Keratinocyte (primary cell): Measurements from ENCODE around the gene MCM5. TPM values are rescaled to one million over a fixed set of nuclear protein-coding genes. Genes with fewer than 3 reads are reported as not detected.
"Not testable (repeated sequence)": the region's sequence is repeated elsewhere in the genome, so short reads cannot be mapped to it uniquely, and the experiment has no call there.

Experiments
- DNase-seq: peaks from one replicate; pipeline ENCODE4 v3.0.0-alpha.2; 2011; ENCODE audit warnings: low read depth, missing footprints, low spot score
- FAIRE-seq: peaks from 2 replicates; lab custom pipeline; 2011; peaks lifted over from hg19 to GRCh38; lab: Jason Lieb, UNC
- H2AFZ ChIP-seq: 2 replicates; pipeline ENCODE4 v1.6.0; 2012; ENCODE audit warnings: low read length, control low read depth, inconsistent platforms; ENCODE audit not compliant: control insufficient read depth
- H3K27ac ChIP-seq: 2 replicates; pipeline ENCODE4 v1.5.1; 2011; ENCODE audit warnings: low read length; ENCODE audit not compliant: control insufficient read depth, insufficient read depth
- H3K27me3 ChIP-seq: 3 replicates; pipeline ENCODE4 v1.6.0; 2011; ENCODE audit warnings: low read length; ENCODE audit not compliant: control insufficient read depth, insufficient read depth; ENCODE audit errors: extremely low read depth
- H3K36me3 ChIP-seq, 2 experiments: 2 replicates in 1 of 2; 3 replicates in 1 of 2; pipeline ENCODE4 v1.5.1; 2011; ENCODE audit warnings: low read length in 2 of 2, mild to moderate bottlenecking in 1 of 2; ENCODE audit not compliant: control insufficient read depth in 2 of 2, insufficient read depth in 2 of 2; ENCODE audit errors: extremely low read depth in 1 of 2
- H3K4me1 ChIP-seq: 3 replicates; pipeline ENCODE4 v1.5.1; 2011; ENCODE audit warnings: low read length; ENCODE audit not compliant: control insufficient read depth, insufficient read depth; ENCODE audit errors: extremely low read depth
- H3K4me2 ChIP-seq: 3 replicates; pipeline ENCODE4 v1.6.0; 2011; ENCODE audit warnings: low read depth, low read length; ENCODE audit not compliant: control insufficient read depth, insufficient read depth; ENCODE audit errors: extremely low read depth
- H3K4me3 ChIP-seq, 3 experiments: fragments of 200-600 bp in 1 of 3; sonication (generic) in 1 of 3; 2 replicates in 2 of 3; 3 replicates in 1 of 3; pipeline ENCODE4 v1.5.1; 2011 to 2016; ENCODE audit warnings: low read length in 3 of 3, mild to moderate bottlenecking in 3 of 3, control low read depth in 2 of 3, inconsistent platforms in 1 of 3, low read depth in 1 of 3, mixed read lengths in 1 of 3, mixed run types in 1 of 3, moderate library complexity in 1 of 3; ENCODE audit not compliant: control insufficient read depth in 2 of 3, insufficient read depth in 2 of 3; ENCODE audit errors: extremely low read depth in 1 of 3
- H3K79me2 ChIP-seq: 2 replicates; pipeline ENCODE4 v1.6.0; 2012; ENCODE audit warnings: low read length; ENCODE audit not compliant: control insufficient read depth, insufficient read depth
- H3K9ac ChIP-seq: 3 replicates; pipeline ENCODE4 v1.6.0; 2011; ENCODE audit warnings: low read length; ENCODE audit not compliant: control insufficient read depth, insufficient read depth; ENCODE audit errors: extremely low read depth
- H3K9me1 ChIP-seq: 3 replicates; pipeline ENCODE4 v1.6.0; 2011; ENCODE audit warnings: low read length; ENCODE audit not compliant: control insufficient read depth, insufficient read depth; ENCODE audit errors: extremely low read depth
- H3K9me3 ChIP-seq: 2 replicates; pipeline ENCODE4 v1.5.1; 2012; ENCODE audit warnings: low read depth, low read length; ENCODE audit not compliant: control insufficient read depth
- H4K20me1 ChIP-seq: 3 replicates; pipeline ENCODE4 v1.6.0; 2011; ENCODE audit warnings: low read length; ENCODE audit not compliant: control insufficient read depth, insufficient read depth; ENCODE audit errors: extremely low read depth
- EZH2 ChIP-seq: IDR thresholded peaks from one replicate; pipeline ENCODE4 v1.6.1; 2012; ENCODE audit warnings: inconsistent platforms, mild to moderate bottlenecking, low read length, moderate library complexity
- dilution Hi-C: fragments of 300-500 bp; cut with MboI; formaldehyde crosslinking; loops from one replicate; pipeline ENCODE4 v1.7.0; 2020; ENCODE audit warnings: low sequenced_read_pairs; ENCODE audit not compliant: extremely low pct_ligation_motif_present
- polyA plus RNA-seq, 5 experiments: library from polyadenylated mRNA; depleted of rRNA in 3 of 5; stranded (reverse) in 3 of 5; stranded (forward) in 1 of 5; unstranded in 1 of 5; fragments of >200 nt; gene quantifications; 1 replicate in 1 of 5; 2 replicates in 3 of 5; 3 replicates in 1 of 5; pipeline versions ENCODE4 v1.2.1 to v1.2.3, GENCODE V29; 2011 to 2012; ENCODE audit warnings: missing spikeins in 2 of 5, low read depth in 1 of 5, low replicate concordance in 1 of 5
- TF ChIP-seq, protein P1 (sequence below), 3 experiments: IDR thresholded peaks in 1 of 3; conservative IDR thresholded peaks in 1 of 3; optimal IDR thresholded peaks in 1 of 3; 2 replicates in 2 of 3; 3 replicates in 1 of 3; pipeline versions ENCODE3 to v1.5.1; 2011; ENCODE audit warnings: low read length in 3 of 3, mild to moderate bottlenecking in 3 of 3, moderate library complexity in 2 of 3, control low read depth in 1 of 3, inconsistent platforms in 1 of 3; ENCODE audit not compliant: insufficient read depth in 2 of 3; ENCODE audit errors: extremely low read depth in 1 of 3

The MCM5 gene
- polyA plus RNA-seq, 1 donor (not counting 4 experiments of a cell fraction or from before 2014, with no cell fraction given): 24.4 TPM

DNA sequence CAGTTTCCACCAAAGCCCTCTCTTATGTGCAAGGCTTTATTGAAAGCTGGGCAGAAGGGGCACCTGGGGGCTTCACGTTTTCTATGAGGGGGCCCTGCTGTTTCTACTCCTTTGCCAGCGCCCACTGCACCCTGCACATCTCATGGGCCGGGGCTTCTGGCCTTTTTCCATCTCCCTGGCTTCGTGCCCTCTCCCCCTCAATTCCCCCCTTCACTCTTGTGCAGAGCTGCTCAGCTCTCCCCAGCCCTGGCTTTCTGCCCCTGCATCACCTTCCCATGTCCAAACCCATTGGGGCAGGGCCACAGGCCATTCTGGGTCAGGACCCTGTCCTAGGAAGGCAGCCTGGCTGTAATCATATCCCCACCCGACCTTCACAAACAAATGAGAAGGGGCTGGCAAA, 36.5 kb downstream of the MCM5 start:
- Histone ChIP-seq H3K79me2 (no peaks in the 10 kb centered on the region), H4K20me1 (no peaks in the 10 kb centered on the region), H3K27ac (no peak overlapping the region), H3K9me3 (peaks cover 12% of the 10 kb centered on the region), H3K27me3 (no peaks in the 10 kb centered on the region), H3K4me2 (no peak overlapping the region), H3K4me3 (no peak overlapping the region), H2AFZ (no peak overlapping the region), H3K4me1 (peaks cover under 1% of the 10 kb centered on the region), H3K9me1 (no peaks in the 10 kb centered on the region), H3K9ac (no peak overlapping the region), H3K36me3 (peaks cover 0 to 12% of the 10 kb centered on the region in 2 experiments)
- no peak for TF ChIP-seq EZH2
- TF ChIP-seq, protein P1, sequence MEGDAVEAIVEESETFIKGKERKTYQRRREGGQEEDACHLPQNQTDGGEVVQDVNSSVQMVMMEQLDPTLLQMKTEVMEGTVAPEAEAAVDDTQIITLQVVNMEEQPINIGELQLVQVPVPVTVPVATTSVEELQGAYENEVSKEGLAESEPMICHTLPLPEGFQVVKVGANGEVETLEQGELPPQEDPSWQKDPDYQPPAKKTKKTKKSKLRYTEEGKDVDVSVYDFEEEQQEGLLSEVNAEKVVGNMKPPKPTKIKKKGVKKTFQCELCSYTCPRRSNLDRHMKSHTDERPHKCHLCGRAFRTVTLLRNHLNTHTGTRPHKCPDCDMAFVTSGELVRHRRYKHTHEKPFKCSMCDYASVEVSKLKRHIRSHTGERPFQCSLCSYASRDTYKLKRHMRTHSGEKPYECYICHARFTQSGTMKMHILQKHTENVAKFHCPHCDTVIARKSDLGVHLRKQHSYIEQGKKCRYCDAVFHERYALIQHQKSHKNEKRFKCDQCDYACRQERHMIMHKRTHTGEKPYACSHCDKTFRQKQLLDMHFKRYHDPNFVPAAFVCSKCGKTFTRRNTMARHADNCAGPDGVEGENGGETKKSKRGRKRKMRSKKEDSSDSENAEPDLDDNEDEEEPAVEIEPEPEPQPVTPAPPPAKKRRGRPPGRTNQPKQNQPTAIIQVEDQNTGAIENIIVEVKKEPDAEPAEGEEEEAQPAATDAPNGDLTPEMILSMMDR (optimal IDR thresholded peaks at IDR 0.05 in 1 of 3, IDR thresholded peaks at IDR 0.05 in 1 of 3, conservative IDR thresholded peaks at IDR 0.05 in 1 of 3; ENCODE audit: extremely low read depth in 1 of 3, insufficient read depth in 2 of 3, low read length in 3 of 3): no peak
- dilution Hi-C loops: no loop called here
- FAIRE-seq (no peak), DNase-seq (no peak)

DNA sequence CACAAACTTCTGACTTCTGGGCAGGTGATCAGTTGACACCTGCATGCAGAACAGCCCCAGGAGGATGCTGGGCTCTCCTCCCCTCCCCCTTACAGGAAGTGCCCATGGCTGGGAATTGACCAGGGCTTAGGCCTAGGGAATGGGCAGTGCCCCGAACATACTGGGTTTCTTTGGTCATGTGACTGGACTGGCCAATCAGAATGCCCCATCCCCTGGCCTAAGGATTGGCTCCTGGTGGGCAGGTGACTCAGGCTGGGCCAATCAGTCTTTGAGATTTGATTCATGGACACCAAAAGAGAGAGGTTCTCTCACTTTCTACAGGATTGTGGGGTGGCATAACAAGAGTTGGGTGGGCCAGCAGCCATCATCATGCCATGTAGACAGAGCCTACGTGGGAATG, 37.1 kb downstream of the MCM5 start:
- Histone ChIP-seq H2AFZ (no peak overlapping the region), H3K4me2 (no peak overlapping the region), H3K4me3 (no peak overlapping the region), H3K9me3 (peaks cover 12% of the 10 kb centered on the region), H3K79me2 (no peaks in the 10 kb centered on the region), H3K9me1 (no peaks in the 10 kb centered on the region), H3K27ac (no peak overlapping the region), H4K20me1 (no peaks in the 10 kb centered on the region), H3K9ac (no peak overlapping the region), H3K4me1 (no peaks in the 10 kb centered on the region), H3K27me3 (no peaks in the 10 kb centered on the region), H3K36me3 (peaks cover 0 to 12% of the 10 kb centered on the region in 2 experiments)
- FAIRE-seq (no peak), DNase-seq (no peak)
- TF ChIP-seq, protein P1 (optimal IDR thresholded peaks at IDR 0.05 in 1 of 3, IDR thresholded peaks at IDR 0.05 in 1 of 3, conservative IDR thresholded peaks at IDR 0.05 in 1 of 3; ENCODE audit: extremely low read depth in 1 of 3, insufficient read depth in 2 of 3, low read length in 3 of 3): no peak
- no peak for TF ChIP-seq EZH2
- dilution Hi-C loops: no loop called here

DNA sequence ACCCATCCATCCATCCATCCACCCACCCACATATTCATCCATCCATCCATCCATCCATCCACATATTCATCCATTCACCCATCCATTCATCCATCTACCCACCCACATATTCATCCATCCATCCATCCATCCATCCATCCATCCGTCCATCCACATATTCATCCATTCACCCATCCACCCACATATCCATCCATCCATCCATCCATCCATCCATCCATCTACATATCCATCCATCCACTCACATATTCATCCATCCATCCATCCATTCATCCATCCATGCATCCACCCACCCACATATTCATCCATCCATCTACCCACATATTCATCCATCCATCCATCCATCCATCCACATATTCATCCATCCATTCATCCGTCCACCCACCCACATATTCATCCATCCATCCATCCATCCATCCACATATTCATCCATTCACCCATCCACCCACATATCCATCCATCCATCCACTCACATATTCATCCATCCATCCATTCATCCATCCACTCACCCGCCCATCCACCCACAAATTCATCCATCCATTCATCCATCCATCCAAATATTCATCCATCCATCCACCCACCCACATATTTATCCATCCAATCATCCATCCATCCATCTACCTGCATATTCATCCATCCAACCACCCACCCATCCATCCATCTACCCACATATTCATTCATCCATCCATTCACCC, 38.9 kb downstream of the MCM5 start:
- H3K36me3 ChIP-seq, H4K20me1 ChIP-seq, dilution Hi-C loops, H3K27ac ChIP-seq, H3K27me3 ChIP-seq, H3K9ac ChIP-seq, DNase-seq, H3K9me1 ChIP-seq, H2AFZ ChIP-seq, H3K79me2 ChIP-seq, H3K4me2 ChIP-seq, H3K9me3 ChIP-seq, FAIRE-seq, H3K4me3 ChIP-seq: not testable (repeated sequence)
- peaks cover 11% of the 10 kb centered on the region for H3K4me1 ChIP-seq
